Osteoblast (primary cell): ENCODE data around the gene BBOX1. TPM values are rescaled to one million over a fixed set of nuclear protein-coding genes. Genes with fewer than 3 reads are reported as not detected.
"Not testable (repeated sequence)": the region's sequence is repeated elsewhere in the genome, so short reads cannot be mapped to it uniquely, and the experiment has no call there.

Experiments
- DNase-seq: peaks from one replicate; pipeline ENCODE4 v3.0.0; 2011; ENCODE audit warnings: low spot score, mixed read lengths; ENCODE audit not compliant: insufficient read length; ENCODE audit errors: missing footprints
- H2AFZ ChIP-seq: 2 replicates; pipeline ENCODE4 v1.6.0; 2011; ENCODE audit warnings: mild to moderate bottlenecking, low read length
- H3K27ac ChIP-seq: 2 replicates; pipeline ENCODE4 v1.5.1; 2011; ENCODE audit warnings: mild to moderate bottlenecking, low read depth, low read length, moderate library complexity
- H3K27me3 ChIP-seq: 2 replicates; pipeline ENCODE4 v1.6.0; 2012; ENCODE audit warnings: mild to moderate bottlenecking, control low read depth, inconsistent platforms, low read length, moderate library complexity; ENCODE audit not compliant: insufficient read depth
- H3K36me3 ChIP-seq: 2 replicates; pipeline ENCODE4 v1.5.1; 2011; ENCODE audit warnings: mild to moderate bottlenecking, low read length, control low read depth, moderate library complexity; ENCODE audit not compliant: insufficient read depth
- H3K4me1 ChIP-seq: 2 replicates; pipeline ENCODE4 v1.5.1; 2011; ENCODE audit warnings: mild to moderate bottlenecking, low read length, control low read depth, moderate library complexity; ENCODE audit not compliant: insufficient read depth
- H3K4me2 ChIP-seq: 2 replicates; pipeline ENCODE4 v1.6.0; 2011; ENCODE audit warnings: mild to moderate bottlenecking, low read length; ENCODE audit not compliant: insufficient read depth
- H3K4me3 ChIP-seq: fragments of 200-600 bp; sonication (generic); 3 replicates; pipeline ENCODE4 v1.5.1; 2012; ENCODE audit warnings: mild to moderate bottlenecking, low read length, inconsistent platforms; ENCODE audit not compliant: insufficient read depth
- H3K79me2 ChIP-seq: 2 replicates; pipeline ENCODE4 v1.6.0; 2012; ENCODE audit warnings: mild to moderate bottlenecking, low read length, control low read depth, inconsistent platforms; ENCODE audit not compliant: insufficient read depth
- H3K9me3 ChIP-seq: 2 replicates; pipeline ENCODE4 v1.5.1; 2011; ENCODE audit warnings: low read depth, low read length, control low read depth
- H4K20me1 ChIP-seq: 2 replicates; pipeline ENCODE4 v1.6.0; 2012; ENCODE audit warnings: mild to moderate bottlenecking, low read length, control low read depth; ENCODE audit not compliant: insufficient read depth
- total RNA-seq: library from RNA; depleted of rRNA; stranded (reverse); fragments of >200 nt; gene quantifications from 2 replicates; pipeline ENCODE4 v1.2.3, GENCODE V29; 2012
- TF ChIP-seq, protein P1 (sequence below): IDR thresholded peaks from 2 replicates; pipeline ENCODE4 v1.5.1; 2011; ENCODE audit warnings: mild to moderate bottlenecking, low read depth, low read length, moderate library complexity; ENCODE audit errors: extremely low read depth

BBOX1 gene
- total RNA-seq, 1 donor: 0.36 TPM

GRCh38 chr11:27087432-27087831 lies 46.8 kb downstream of the BBOX1 start:
- no peaks in the 10 kb centered on the region for H4K20me1 ChIP-seq
- H3K4me3 ChIP-seq: no peak overlapping the region
- no peaks in the 10 kb centered on the region for H3K36me3 ChIP-seq
- H3K27ac ChIP-seq: no peak overlapping the region
- DNase-seq: no peak
- H3K4me2 ChIP-seq: no peak overlapping the region
- H3K79me2 ChIP-seq: no peaks in the 10 kb centered on the region
- peaks cover 3% of the 10 kb centered on the region for H3K4me1 ChIP-seq
- no peaks in the 10 kb centered on the region for H3K27me3 ChIP-seq
- no peaks in the 10 kb centered on the region for H3K9me3 ChIP-seq
- TF ChIP-seq, protein P1, sequence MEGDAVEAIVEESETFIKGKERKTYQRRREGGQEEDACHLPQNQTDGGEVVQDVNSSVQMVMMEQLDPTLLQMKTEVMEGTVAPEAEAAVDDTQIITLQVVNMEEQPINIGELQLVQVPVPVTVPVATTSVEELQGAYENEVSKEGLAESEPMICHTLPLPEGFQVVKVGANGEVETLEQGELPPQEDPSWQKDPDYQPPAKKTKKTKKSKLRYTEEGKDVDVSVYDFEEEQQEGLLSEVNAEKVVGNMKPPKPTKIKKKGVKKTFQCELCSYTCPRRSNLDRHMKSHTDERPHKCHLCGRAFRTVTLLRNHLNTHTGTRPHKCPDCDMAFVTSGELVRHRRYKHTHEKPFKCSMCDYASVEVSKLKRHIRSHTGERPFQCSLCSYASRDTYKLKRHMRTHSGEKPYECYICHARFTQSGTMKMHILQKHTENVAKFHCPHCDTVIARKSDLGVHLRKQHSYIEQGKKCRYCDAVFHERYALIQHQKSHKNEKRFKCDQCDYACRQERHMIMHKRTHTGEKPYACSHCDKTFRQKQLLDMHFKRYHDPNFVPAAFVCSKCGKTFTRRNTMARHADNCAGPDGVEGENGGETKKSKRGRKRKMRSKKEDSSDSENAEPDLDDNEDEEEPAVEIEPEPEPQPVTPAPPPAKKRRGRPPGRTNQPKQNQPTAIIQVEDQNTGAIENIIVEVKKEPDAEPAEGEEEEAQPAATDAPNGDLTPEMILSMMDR: no peak
- no peak overlapping the region for H2AFZ ChIP-seq

DNA sequence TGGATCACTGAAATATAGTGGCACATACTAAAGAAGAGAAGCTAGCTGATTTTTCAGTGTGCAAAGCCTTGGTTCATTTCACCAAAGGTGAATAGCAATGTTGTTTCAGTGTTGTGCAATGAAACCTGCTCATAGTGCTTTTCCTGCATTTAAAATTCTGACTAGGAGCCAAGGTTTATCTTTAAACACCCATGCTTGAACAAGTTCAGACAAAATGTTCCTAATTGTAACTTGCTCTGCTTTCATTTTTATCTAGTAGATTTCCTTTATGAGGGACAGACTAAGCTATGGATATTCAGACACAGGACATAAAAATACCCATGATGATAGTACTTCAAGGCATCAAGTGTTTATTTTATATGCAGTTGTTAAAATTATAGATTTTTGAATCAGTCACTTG lies 47.7 kb downstream of the BBOX1 start:
- Histone ChIP-seq H3K4me3 (no peak overlapping the region), H3K4me2 (no peak overlapping the region)
- TF ChIP-seq, protein P1: no peak

DNA sequence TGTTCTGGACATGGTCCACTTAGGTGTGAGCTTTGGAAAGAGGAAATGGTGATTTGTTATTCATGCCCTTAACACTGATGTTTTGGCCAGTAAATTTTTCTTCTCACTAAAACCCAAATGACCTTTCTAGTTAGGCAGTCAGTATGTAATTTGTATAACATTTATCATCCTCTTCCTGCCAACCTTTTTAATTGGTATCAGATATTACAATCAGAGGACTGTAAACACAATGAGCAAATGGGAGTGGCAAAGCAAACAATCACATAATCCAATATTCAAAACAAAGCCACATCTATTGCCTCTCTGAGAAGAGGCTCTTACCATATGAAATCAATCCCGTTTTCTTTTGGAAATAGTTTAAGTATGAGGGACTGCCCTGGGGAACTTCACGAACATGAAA lies 49.1 kb downstream of the BBOX1 start:
- DNase-seq: no peak
- H2AFZ ChIP-seq: no peak overlapping the region
- no peaks in the 10 kb centered on the region for H3K79me2 ChIP-seq
- H3K36me3 ChIP-seq: no peaks in the 10 kb centered on the region
- H3K27ac ChIP-seq: no peak overlapping the region
- no peak overlapping the region for H3K4me2 ChIP-seq
- peaks cover 3% of the 10 kb centered on the region for H3K4me1 ChIP-seq
- TF ChIP-seq, protein P1: no peak
- no peaks in the 10 kb centered on the region for H4K20me1 ChIP-seq
- H3K4me3 ChIP-seq: no peak overlapping the region
- no peaks in the 10 kb centered on the region for H3K27me3 ChIP-seq
- no peaks in the 10 kb centered on the region for H3K9me3 ChIP-seq

More for the DNA sequence above, 47.7 kb downstream of the BBOX1 start:
- Histone ChIP-seq H4K20me1 (no peaks in the 10 kb centered on the region), H3K9me3 (no peaks in the 10 kb centered on the region), H3K36me3 (no peaks in the 10 kb centered on the region), H3K4me1 (peaks cover 3% of the 10 kb centered on the region), H3K27me3 (no peaks in the 10 kb centered on the region), H3K27ac (no peak overlapping the region), H2AFZ (no peak overlapping the region), H3K79me2 (no peaks in the 10 kb centered on the region)
- DNase-seq: no peak

GRCh38 chr11:27090357-27090948 lies 49.8 kb downstream of the BBOX1 start:
- H3K27ac ChIP-seq, H3K4me2 ChIP-seq, DNase-seq, H3K4me1 ChIP-seq, H3K36me3 ChIP-seq, H3K9me3 ChIP-seq, H4K20me1 ChIP-seq, H3K79me2 ChIP-seq, H3K27me3 ChIP-seq, H3K4me3 ChIP-seq, H2AFZ ChIP-seq: not testable (repeated sequence)
